Activated CD4-positive, alpha-beta T cell treated with anti-CD3 and anti-CD28 coated beads for 36 hours (primary cell): ENCODE data around the gene LRP1-AS. TPM values are rescaled to one million over a fixed set of nuclear protein-coding genes. Genes with fewer than 3 reads are reported as not detected.
A peak's percentile ranks its signal among the peaks of the same experiment; 100 is the strongest.

ENCODE experiments used
- ATAC-seq: fragments of 200-7000 bp; cut with Tn5 transposase; one replicate; pipeline ENCODE4 v1.10.0; 2021; ENCODE audit warnings: mild to moderate bottlenecking, moderate library complexity
- CTCF ChIA-PET: fragments of 350-600 bp; sonication (Branson Sonifier 250); formaldehyde crosslinking; loops from one replicate; lab custom pipeline; 2021; ENCODE audit warnings: antibody characterized with exemption; lab: Charles Lee
- POLR2A ChIA-PET: fragments of 350-600 bp; sonication (Branson Sonifier 250); formaldehyde crosslinking; loops from one replicate; lab custom pipeline; 2021; ENCODE audit warnings: antibody characterized with exemption, inconsistent platforms; lab: Charles Lee
- DNase-seq: peaks from one replicate; pipeline ENCODE4 v3.0.0-alpha.2; 2020
- H3K27ac Mint-ChIP-seq: one replicate; pipeline ENCODE4 v1.8.0; 2021; ENCODE audit warnings: mixed read lengths
- H3K27me3 Mint-ChIP-seq: one replicate; pipeline ENCODE4 v1.8.0; 2021; ENCODE audit warnings: mixed read lengths
- H3K36me3 Mint-ChIP-seq: one replicate; pipeline ENCODE4 v1.8.0; 2021; ENCODE audit warnings: low read depth, mixed read lengths
- H3K4me1 Mint-ChIP-seq: one replicate; pipeline ENCODE4 v1.8.0; 2021; ENCODE audit warnings: mixed read lengths
- H3K4me3 Mint-ChIP-seq: one replicate; pipeline ENCODE4 v1.8.0; 2021; ENCODE audit warnings: mild to moderate bottlenecking, moderate library complexity, mixed read lengths
- H3K9me3 Mint-ChIP-seq: one replicate; pipeline ENCODE4 v1.8.0; 2021; ENCODE audit warnings: low read depth, mixed read lengths
- intact Hi-C, 2 experiments: fragments of 100-400 bp; cut with DNase I in 1 of 2; cut with micrococcal nuclease in 1 of 2; formaldehyde crosslinking; loops; one replicate each; pipeline versions ENCODE4 v1.14.2 to v1.15.1; 2022 to 2024; cut with DNase I, micrococcal nuclease
- microRNA-seq: library from miRNA; unstranded; fragments of <30 nt; microRNA quantifications from one replicate; pipeline ENCODE4 v1.2.0, GENCODE V29; 2021; ENCODE audit warnings: borderline replicate concordance
- total RNA-seq, 2 experiments: library from RNA; stranded (reverse); gene quantifications; one replicate each; pipeline ENCODE4 v1.2.3, GENCODE V29; 2021

LRP1-AS gene
- total RNA-seq, 2 experiments from 2014 or later: not detected

DNA sequence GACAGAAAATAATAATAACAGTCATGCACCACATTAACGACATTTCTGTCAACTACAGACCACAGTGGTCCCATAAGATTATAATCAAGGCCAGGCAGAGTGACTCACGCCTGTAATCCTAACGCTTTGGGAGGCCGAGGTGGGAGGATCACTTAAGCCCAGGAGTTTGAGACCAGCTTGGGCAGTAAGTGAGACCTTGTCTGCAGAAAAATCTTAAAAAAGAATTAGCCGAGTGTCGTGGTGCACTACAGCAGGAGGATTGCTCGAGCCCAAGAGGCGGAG lies 49.9 kb downstream of the LRP1-AS start:
- intact Hi-C loops: no loop called here
- no peak for DNase-seq
- ChIA-PET CTCF (interaction anchor here (2.0 to 24.0 kb wide), 2 partner anchors 14 to 26 kb away, joined by 7 to 411 read pairs; partner anchors contain the start of genes NEMP1 and STAT6), POLR2A (interaction anchor here (0.7 to 1.1 kb wide), 2 partner anchors 14 to 627 kb away, joined by 5 to 6 read pairs; no protein-coding TSS in a partner anchor)
- H3K36me3 Mint-ChIP-seq: peaks cover 67% of the 10 kb centered on the region
- no peak overlapping the region for H3K4me3 Mint-ChIP-seq
- H3K9me3 Mint-ChIP-seq: no peaks in the 10 kb centered on the region
- H3K27me3 Mint-ChIP-seq: no peaks in the 10 kb centered on the region
- H3K4me1 Mint-ChIP-seq: peaks cover 45% of the 10 kb centered on the region
- no peak for ATAC-seq
- H3K27ac Mint-ChIP-seq: no peak overlapping the region

DNA sequence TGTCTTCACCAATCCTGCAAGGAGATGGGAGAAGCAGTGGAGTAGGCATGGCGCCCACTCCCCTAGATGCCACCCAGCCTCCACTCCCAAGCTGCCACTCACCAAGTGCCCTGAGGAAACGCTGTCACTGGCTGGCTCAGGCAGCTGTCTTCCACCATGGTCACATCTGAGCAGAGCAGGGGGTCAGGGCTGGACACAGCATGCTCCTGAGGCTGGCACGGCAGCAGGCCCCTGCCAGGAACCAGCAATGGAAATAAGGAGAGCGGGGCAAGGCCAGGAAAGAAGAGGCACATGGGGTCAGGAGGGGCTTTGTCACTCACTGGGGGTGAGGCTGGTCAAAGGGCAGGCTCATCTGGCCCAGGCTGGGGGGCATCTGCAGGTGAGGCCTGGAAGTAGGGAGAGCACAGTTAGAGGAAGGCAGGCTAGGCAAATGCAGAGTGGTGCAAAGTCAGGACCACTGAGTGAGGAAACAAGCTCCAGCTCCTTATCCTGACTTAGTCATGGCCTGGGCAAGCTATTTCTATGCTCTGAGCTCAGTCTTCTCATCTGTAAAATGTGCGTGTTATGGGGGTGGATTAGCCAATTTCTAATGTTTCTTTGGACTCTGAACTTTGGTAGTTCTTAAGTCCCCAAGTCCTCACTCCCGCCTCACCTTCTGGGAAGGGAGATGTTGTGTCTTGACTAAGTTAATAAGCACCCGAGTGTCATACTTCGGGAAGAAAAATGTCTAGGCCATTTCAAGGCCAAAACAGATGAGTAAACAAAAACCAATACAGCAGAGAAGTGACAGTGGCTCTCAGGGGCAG lies 50.5 kb downstream of the LRP1-AS start:
- no peaks in the 10 kb centered on the region for H3K9me3 Mint-ChIP-seq
- POLR2A ChIA-PET: interaction anchor here (1.1 kb wide), 1 partner anchor 15 kb away, joined by 6 read pairs; no protein-coding TSS in a partner anchor
- no peaks in the 10 kb centered on the region for H3K27me3 Mint-ChIP-seq
- H3K4me1 Mint-ChIP-seq: peaks cover 46% of the 10 kb centered on the region
- CTCF ChIA-PET: interaction anchor here (1.4 to 24.0 kb wide), 3 partner anchors 10 to 25 kb away, joined by 6 to 411 read pairs (median 7); partner anchors contain the start of genes NEMP1 and STAT6
- ATAC-seq (no peak), DNase-seq (no peak)
- intact Hi-C loops: no loop called here
- H3K4me3 Mint-ChIP-seq: no peak overlapping the region
- peaks cover 67% of the 10 kb centered on the region for H3K36me3 Mint-ChIP-seq
- H3K27ac Mint-ChIP-seq: peak overlapping the region; percentile 32

GRCh38 chr12:57096099-57096572 lies 51.3 kb downstream of the LRP1-AS start:
- H3K27me3 Mint-ChIP-seq: no peaks in the 10 kb centered on the region
- intact Hi-C loops: no loop called here
- ATAC-seq (no peak), DNase-seq (no peak)
- ChIA-PET CTCF (interaction anchor here (1.4 to 24.0 kb wide), 3 partner anchors 10 to 24 kb away, joined by 6 to 411 read pairs (median 7); partner anchors contain the start of genes NEMP1 and STAT6), POLR2A (no interaction called here)
- no peak overlapping the region for H3K4me3 Mint-ChIP-seq
- peak overlapping the region; percentile 32 for H3K27ac Mint-ChIP-seq
- H3K4me1 Mint-ChIP-seq: peaks cover 50% of the 10 kb centered on the region
- H3K36me3 Mint-ChIP-seq: peaks cover 70% of the 10 kb centered on the region
- no peaks in the 10 kb centered on the region for H3K9me3 Mint-ChIP-seq

- H3K36me3 Mint-ChIP-seq: peaks cover 76% of the 10 kb centered on the region
- no peak for DNase-seq
- H3K9me3 Mint-ChIP-seq: no peaks in the 10 kb centered on the region
- no peak overlapping the region for H3K4me3 Mint-ChIP-seq
- peak overlapping the region; percentile 81 for H3K27ac Mint-ChIP-seq
- ChIA-PET POLR2A (no interaction called here), CTCF (interaction anchor here (1.4 to 24.0 kb wide), 3 partner anchors 8 to 24 kb away, joined by 6 to 411 read pairs (median 9); partner anchors contain the start of gene NEMP1)
- H3K27me3 Mint-ChIP-seq: no peaks in the 10 kb centered on the region
- intact Hi-C loops: no loop called here
- H3K4me1 Mint-ChIP-seq: peaks cover 56% of the 10 kb centered on the region
- ATAC-seq: no peak
Observed at GRCh38 chr12:57095440-57095839, 52.0 kb downstream of the LRP1-AS start.

Small RNA genes within 50 kb of the gene (microRNA-seq; reads per million reads assigned to microRNA genes)
- 1.1 reads per million for gene MIR1228

Other genes starting within 250 kb of the LRP1-AS start
- gene SDR9C7, start 213.2 kb downstream of the LRP1-AS start, total RNA-seq: not detected
- gene RDH16, start 190.0 kb downstream of the LRP1-AS start, total RNA-seq: under 1 TPM; 0.18 to 0.32 TPM
- 1 to 10 TPM; 6.4 to 6.6 TPM for gene ZBTB39, start 141.1 kb downstream of the LRP1-AS start, total RNA-seq
- under 1 TPM; 0.37 to 0.63 TPM for gene TAC3, start 131.1 kb downstream of the LRP1-AS start, total RNA-seq
- 1 to 10 TPM; 2.4 to 2.6 TPM for gene MYO1A, start 97.5 kb downstream of the LRP1-AS start, total RNA-seq
- gene NEMP1, start 68.8 kb downstream of the LRP1-AS start, total RNA-seq: 10 to 100 TPM; 79.0 to 81.1 TPM
- gene NAB2, start 58.5 kb downstream of the LRP1-AS start, total RNA-seq: 10 to 100 TPM; 46.8 to 48.6 TPM
- 100 to 1,000 TPM; 250 to 288 TPM for gene STAT6, start 36.3 kb downstream of the LRP1-AS start, total RNA-seq
- 1 to 10 TPM; 1.8 to 2.7 TPM for gene LRP1, start 19.1 kb downstream of the LRP1-AS start, total RNA-seq
- under 1 TPM; 0.41 to 0.51 TPM for gene NXPH4, start 69.2 kb upstream of the LRP1-AS start, total RNA-seq
- gene SHMT2, start 82.1 kb upstream of the LRP1-AS start, total RNA-seq: 100 to 1,000 TPM; 436 to 487 TPM
- 1 to 10 TPM; 2.5 to 2.8 TPM for gene STAC3, start 103.6 kb upstream of the LRP1-AS start, total RNA-seq